ENCODE results near the gene FAM107A. TPM values are rescaled to one million over a fixed set of nuclear protein-coding genes. Genes with fewer than 3 reads are reported as not detected.

The FAM107A gene
- total and polyA plus RNA-seq, 2 of the 13 experiments (the other 11 are each of a cell fraction or from before 2014, with no cell fraction given): not detected

DNA sequence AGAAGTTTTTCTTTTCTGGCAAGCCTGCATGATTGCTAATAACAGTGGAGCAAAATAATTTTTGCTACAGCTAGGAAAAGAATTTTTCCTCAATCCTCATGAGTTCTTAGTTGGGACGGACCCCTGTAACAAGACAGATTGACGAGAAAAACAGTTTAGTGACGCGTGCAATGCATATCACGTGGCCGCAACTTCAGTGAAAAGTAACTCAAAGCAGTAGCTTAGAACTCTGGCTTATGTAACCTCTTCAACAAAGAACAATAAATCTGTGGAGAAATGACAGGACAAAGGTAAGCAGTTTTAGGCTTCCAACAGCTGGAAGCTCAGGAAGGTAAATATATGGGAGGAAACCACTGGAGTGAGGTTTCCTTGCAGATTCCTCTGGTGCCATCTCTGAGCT, 19.7 kb downstream of the FAM107A start (continued):
- no peak for TF ChIP-seq ZNF143 (CRISPR knock-in tag; IDR thresholded peaks at IDR 0.05)
- no peak for TF ChIP-seq NFKB2 (CRISPR knock-in tag; IDR thresholded peaks at IDR 0.05; ENCODE audit: borderline replicate concordance)
- TF ChIP-seq TEF (CRISPR knock-in tag; IDR thresholded peaks at IDR 0.05): no peak
- TF ChIP-seq, protein P1, sequence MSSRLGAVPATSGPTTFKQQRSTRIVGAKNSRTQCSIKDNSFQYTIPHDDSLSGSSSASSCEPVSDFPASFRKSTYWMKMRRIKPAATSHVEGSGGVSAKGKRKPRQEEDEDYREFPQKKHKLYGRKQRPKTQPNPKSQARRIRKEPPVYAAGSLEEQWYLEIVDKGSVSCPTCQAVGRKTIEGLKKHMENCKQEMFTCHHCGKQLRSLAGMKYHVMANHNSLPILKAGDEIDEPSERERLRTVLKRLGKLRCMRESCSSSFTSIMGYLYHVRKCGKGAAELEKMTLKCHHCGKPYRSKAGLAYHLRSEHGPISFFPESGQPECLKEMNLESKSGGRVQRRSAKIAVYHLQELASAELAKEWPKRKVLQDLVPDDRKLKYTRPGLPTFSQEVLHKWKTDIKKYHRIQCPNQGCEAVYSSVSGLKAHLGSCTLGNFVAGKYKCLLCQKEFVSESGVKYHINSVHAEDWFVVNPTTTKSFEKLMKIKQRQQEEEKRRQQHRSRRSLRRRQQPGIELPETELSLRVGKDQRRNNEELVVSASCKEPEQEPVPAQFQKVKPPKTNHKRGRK (CRISPR knock-in tag; IDR thresholded peaks at IDR 0.05): no peak
- TF ChIP-seq, protein P2, sequence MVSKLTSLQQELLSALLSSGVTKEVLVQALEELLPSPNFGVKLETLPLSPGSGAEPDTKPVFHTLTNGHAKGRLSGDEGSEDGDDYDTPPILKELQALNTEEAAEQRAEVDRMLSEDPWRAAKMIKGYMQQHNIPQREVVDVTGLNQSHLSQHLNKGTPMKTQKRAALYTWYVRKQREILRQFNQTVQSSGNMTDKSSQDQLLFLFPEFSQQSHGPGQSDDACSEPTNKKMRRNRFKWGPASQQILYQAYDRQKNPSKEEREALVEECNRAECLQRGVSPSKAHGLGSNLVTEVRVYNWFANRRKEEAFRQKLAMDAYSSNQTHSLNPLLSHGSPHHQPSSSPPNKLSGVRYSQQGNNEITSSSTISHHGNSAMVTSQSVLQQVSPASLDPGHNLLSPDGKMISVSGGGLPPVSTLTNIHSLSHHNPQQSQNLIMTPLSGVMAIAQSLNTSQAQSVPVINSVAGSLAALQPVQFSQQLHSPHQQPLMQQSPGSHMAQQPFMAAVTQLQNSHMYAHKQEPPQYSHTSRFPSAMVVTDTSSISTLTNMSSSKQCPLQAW (CRISPR knock-in tag; IDR thresholded peaks at IDR 0.05): no peak
- no peak for TF ChIP-seq BORCS8-MEF2B (CRISPR knock-in tag; IDR thresholded peaks at IDR 0.05)
- TF ChIP-seq BCLAF1 (IDR thresholded peaks at IDR 0.05): no peak
- no peak for TF ChIP-seq ZFP41 (CRISPR knock-in tag; IDR thresholded peaks at IDR 0.05; ENCODE audit: borderline replicate concordance)
- TF ChIP-seq ZNF558 (CRISPR knock-in tag; IDR thresholded peaks at IDR 0.05; ENCODE audit: borderline replicate concordance): no peak
- no peak for TF ChIP-seq ARNT (IDR thresholded peaks at IDR 0.05)
- TF ChIP-seq RNF2 (conservative IDR thresholded peaks at IDR 0.05; ENCODE audit: low read depth): no peak
- TF ChIP-seq, protein P3, sequence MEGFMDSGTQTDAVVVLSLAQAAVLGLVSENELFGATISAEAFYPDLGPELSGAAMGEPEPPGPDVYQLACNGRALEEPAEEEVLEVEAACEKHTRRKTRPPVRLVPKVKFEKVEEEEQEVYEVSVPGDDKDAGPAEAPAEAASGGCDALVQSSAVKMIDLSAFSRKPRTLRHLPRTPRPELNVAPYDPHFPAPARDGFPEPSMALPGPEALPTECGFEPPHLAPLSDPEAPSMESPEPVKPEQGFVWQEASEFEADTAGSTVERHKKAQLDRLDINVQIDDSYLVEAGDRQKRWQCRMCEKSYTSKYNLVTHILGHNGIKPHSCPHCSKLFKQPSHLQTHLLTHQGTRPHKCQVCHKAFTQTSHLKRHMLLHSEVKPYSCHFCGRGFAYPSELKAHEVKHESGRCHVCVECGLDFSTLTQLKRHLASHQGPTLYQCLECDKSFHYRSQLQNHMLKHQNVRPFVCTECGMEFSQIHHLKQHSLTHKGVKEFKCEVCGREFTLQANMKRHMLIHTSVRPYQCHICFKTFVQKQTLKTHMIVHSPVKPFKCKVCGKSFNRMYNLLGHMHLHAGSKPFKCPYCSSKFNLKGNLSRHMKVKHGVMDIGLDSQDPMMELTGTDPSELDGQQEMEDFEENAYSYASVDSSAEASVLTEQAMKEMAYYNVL (CRISPR knock-in tag; IDR thresholded peaks at IDR 0.05; ENCODE audit: borderline replicate concordance): peak; percentile 49; the same call in 1 of the 2 replicates
- TF ChIP-seq SNAPC5 (CRISPR knock-in tag; IDR thresholded peaks at IDR 0.05; ENCODE audit: borderline replicate concordance): no peak
- TF ChIP-seq SYNCRIP (IDR thresholded peaks at IDR 0.05; ENCODE audit: insufficient read depth, low read depth, low read length): no peak
- TF ChIP-seq ARNT2 (CRISPR knock-in tag; IDR thresholded peaks at IDR 0.05; ENCODE audit: low read depth): no peak
- TF ChIP-seq CEBPG (CRISPR knock-in tag; IDR thresholded peaks at IDR 0.05): peak; percentile 15; the same call in 1 of the 2 replicates
- TF ChIP-seq SIX1 (CRISPR knock-in tag; IDR thresholded peaks at IDR 0.05; ENCODE audit: borderline replicate concordance): no peak
- no peak for TF ChIP-seq XBP1 (CRISPR knock-in tag; IDR thresholded peaks at IDR 0.05)
- no peak for TF ChIP-seq RFXAP (CRISPR knock-in tag; IDR thresholded peaks at IDR 0.05; ENCODE audit: borderline replicate concordance)
- TF ChIP-seq ZNF101 (CRISPR knock-in tag; IDR thresholded peaks at IDR 0.05; ENCODE audit: borderline replicate concordance, low read depth): no peak

Data from HepG2 (cell line).